Smooth muscle cell (in vitro differentiated cells): ENCODE results near the gene PUM1. TPM values are rescaled to one million over a fixed set of nuclear protein-coding genes. Genes with fewer than 3 reads are reported as not detected.

Source experiments
- DNase-seq: peaks from one replicate; lab custom pipeline; 2025; ENCODE audit not compliant: unreplicated experiment; lab: John Stamatoyannopoulos, UW
- H2AFZ ChIP-seq: fragments of 200-600 bp; sonication (generic); 2 replicates; pipeline ENCODE4 v1.6.0; 2016; ENCODE audit warnings: antibody characterized with exemption, low read depth, mild to moderate bottlenecking
- H3F3A ChIP-seq: fragments of 200-600 bp; sonication (generic); 2 replicates; pipeline ENCODE4 v1.6.0; 2017; ENCODE audit warnings: antibody characterized with exemption, low read depth
- H3K27ac ChIP-seq: fragments of 200-600 bp; sonication (generic); 2 replicates; pipeline ENCODE4 v1.5.1; 2016; ENCODE audit warnings: low read depth, mild to moderate bottlenecking
- H3K27me3 ChIP-seq: fragments of 200-600 bp; sonication (generic); 2 replicates; pipeline ENCODE4 v1.6.1; 2016; ENCODE audit warnings: low read depth, mild to moderate bottlenecking
- H3K36me3 ChIP-seq: fragments of 200-600 bp; sonication (generic); 2 replicates; pipeline ENCODE4 v1.5.1; 2016; ENCODE audit warnings: low read depth
- H3K4me1 ChIP-seq: fragments of 200-600 bp; sonication (generic); 2 replicates; pipeline ENCODE4 v1.5.1; 2016; ENCODE audit warnings: low read depth
- H3K4me2 ChIP-seq: fragments of 200-600 bp; sonication (generic); 2 replicates; pipeline ENCODE4 v1.6.0; 2016; ENCODE audit warnings: mild to moderate bottlenecking
- H3K4me3 ChIP-seq: fragments of 200-600 bp; sonication (generic); 2 replicates; pipeline ENCODE4 v1.5.1; 2016; ENCODE audit warnings: mild to moderate bottlenecking
- H3K79me2 ChIP-seq: fragments of 200-600 bp; sonication (generic); 2 replicates; pipeline ENCODE4 v1.6.0; 2016; ENCODE audit warnings: low read depth, mild to moderate bottlenecking
- H3K9ac ChIP-seq: fragments of 200-600 bp; sonication (generic); 2 replicates; pipeline ENCODE4 v1.6.0; 2016; ENCODE audit warnings: low read depth
- H3K9me3 ChIP-seq: fragments of 200-600 bp; sonication (generic); replicated peaks from 2 replicates; pipeline ENCODE4 v1.5.1; 2016; ENCODE audit warnings: low read depth
- H4K20me1 ChIP-seq: fragments of 200-600 bp; sonication (generic); 2 replicates; pipeline ENCODE4 v1.6.0; 2016; ENCODE audit warnings: low read depth
- CTCF ChIP-seq: fragments of 200-600 bp; sonication (generic); IDR thresholded peaks from 2 replicates; pipeline ENCODE4 v1.5.1; 2017; ENCODE audit warnings: borderline replicate concordance, mild to moderate bottlenecking, antibody characterized with exemption; ENCODE audit not compliant: insufficient read depth, poor library complexity, severe bottlenecking
- WGBS: methylation state at CpG from one replicate; pipeline ENCODE4 v1.1.7; 2016; ENCODE audit warnings: low lambda C conversion rate; 5-methylcytosine and 5-hydroxymethylcytosine counted together
- polyA plus RNA-seq: library from polyadenylated mRNA; unstranded; fragments of >200 nt; fragmentation: Nextera tagmentation; extraction: Ambion mirVana; gene quantifications from 2 replicates; pipeline ENCODE4 v1.2.1, GENCODE V29; 2016
- total RNA-seq: library from RNA; depleted of rRNA; stranded (reverse); fragments of >200 nt; gene quantifications from 2 replicates; pipeline ENCODE4 v1.2.3, GENCODE V29; 2014

The PUM1 gene
- total and polyA plus RNA-seq, 2 experiments from 2014 or later: 49.0 to 78.2 TPM

- H3K9ac ChIP-seq: no peak overlapping the region
- no peak overlapping the region for H2AFZ ChIP-seq
- H3K27ac ChIP-seq: no peak overlapping the region
- no peak for DNase-seq
- no peaks in the 10 kb centered on the region for H3K27me3 ChIP-seq
- 52% methylated on average over 8 of the region's 8 CpGs for WGBS
- peaks cover 49% of the 10 kb centered on the region for H3K79me2 ChIP-seq
- no peak overlapping the region for H3K4me3 ChIP-seq
- H3K4me1 ChIP-seq: peaks cover 15% of the 10 kb centered on the region
- H3K36me3 ChIP-seq: no peaks in the 10 kb centered on the region
- H4K20me1 ChIP-seq: peaks cover 90% of the 10 kb centered on the region
- H3K9me3 ChIP-seq: no peaks in the 10 kb centered on the region
- H3K4me2 ChIP-seq: no peak overlapping the region
- TF ChIP-seq CTCF: no peak
- H3F3A ChIP-seq: no peaks in the 10 kb centered on the region
Measured at GRCh38 chr1:30903343-30904034, 162.0 kb downstream of the PUM1 start.

- Histone ChIP-seq H3K4me3 (no peak overlapping the region), H3K9me3 (no peaks in the 10 kb centered on the region), H3K4me1 (peaks cover 15% of the 10 kb centered on the region), H3K79me2 (peaks cover 53% of the 10 kb centered on the region), H3F3A (no peaks in the 10 kb centered on the region), H3K27ac (no peak overlapping the region), H3K27me3 (no peaks in the 10 kb centered on the region), H3K36me3 (no peaks in the 10 kb centered on the region), H4K20me1 (peaks cover 98% of the 10 kb centered on the region), H3K9ac (no peak overlapping the region), H3K4me2 (no peak overlapping the region), H2AFZ (no peak overlapping the region)
- WGBS: 72% methylated on average over 9 of the region's 9 CpGs
- TF ChIP-seq CTCF: no peak
- no peak for DNase-seq
Measured at GRCh38 chr1:30902593-30903290, 162.8 kb downstream of the PUM1 start.

- Histone ChIP-seq H2AFZ (no peak overlapping the region), H3K27me3 (no peaks in the 10 kb centered on the region), H3K27ac (no peak overlapping the region), H3K36me3 (no peaks in the 10 kb centered on the region), H4K20me1 (peaks cover 98% of the 10 kb centered on the region), H3K4me2 (no peak overlapping the region), H3F3A (peaks cover under 1% of the 10 kb centered on the region), H3K9me3 (no peaks in the 10 kb centered on the region), H3K4me3 (no peak overlapping the region), H3K4me1 (peaks cover 8% of the 10 kb centered on the region), H3K9ac (no peak overlapping the region), H3K79me2 (peaks cover 53% of the 10 kb centered on the region)
- no peak for TF ChIP-seq CTCF
- no peak for DNase-seq
- WGBS: 73% methylated on average over 11 of the region's 11 CpGs
Measured at GRCh38 chr1:30901798-30902581, 163.5 kb downstream of the PUM1 start.
